Gastroesophageal sphincter (tissue), 4 donors: ENCODE data around the gene ROBO1. TPM values are rescaled to one million over a fixed set of nuclear protein-coding genes. Genes with fewer than 3 reads are reported as not detected.

ENCODE experiments used
- ATAC-seq: fragments of 150-250 bp; one replicate; pipeline ENCODE4 v1.9.1; 2016; ENCODE audit warnings: mild to moderate bottlenecking, moderate library complexity
- H3K27ac ChIP-seq, 4 donors: fragments of 200-600 bp; sonication (generic) in 3 of 4; 1 replicate in 3 of 4; 2 replicates in 1 of 4; pipeline ENCODE4 v1.5.1; 2016 to 2019
- H3K27me3 ChIP-seq: fragments of 200-600 bp; sonication (generic); one replicate; pipeline ENCODE4 v1.5.1; 2019
- H3K36me3 ChIP-seq, 2 donors: fragments of 200-600 bp; sonication (generic); one replicate each; pipeline ENCODE4 v1.5.1; 2019; ENCODE audit warnings: control low read depth in 1 of 2
- H3K4me1 ChIP-seq, 3 donors: fragments of 200-600 bp; sonication (generic); 1 replicate in 2 of 3; 2 replicates in 1 of 3; pipeline ENCODE4 v1.5.1; 2016 to 2019; ENCODE audit warnings: control low read depth in 2 of 3
- H3K4me3 ChIP-seq, 2 donors: fragments of 200-600 bp; sonication (generic); one replicate each; pipeline ENCODE4 v1.5.1; 2019; ENCODE audit warnings: mild to moderate bottlenecking in 1 of 2, moderate library complexity in 1 of 2
- H3K9me3 ChIP-seq, 3 donors: fragments of 200-600 bp; sonication (generic); one replicate each; pipeline ENCODE4 v1.5.1; 2017 to 2019; ENCODE audit warnings: control low read depth in 2 of 3
- CTCF ChIP-seq, 4 experiments: fragments of 200-600 bp in 2 of 4; fragments of 450-650 bp in 2 of 4; sonication (generic) in 1 of 4; IDR thresholded peaks; one replicate each; pipeline ENCODE4 v1.5.1; 2017 to 2019; ENCODE audit warnings: antibody characterized with exemption in 4 of 4, mild to moderate bottlenecking in 2 of 4, moderate library complexity in 2 of 4
- EP300 ChIP-seq: sonication (generic); formaldehyde crosslinking; IDR thresholded peaks from one replicate; pipeline ENCODE4 v1.6.1; 2017; ENCODE audit warnings: antibody characterized with exemption, mild to moderate bottlenecking
- POLR2A ChIP-seq, 2 donors: fragments of 450-650 bp; IDR thresholded peaks; one replicate each; pipeline ENCODE4 v1.6.1; 2017; ENCODE audit warnings: antibody characterized with exemption in 2 of 2, mild to moderate bottlenecking in 2 of 2, moderate library complexity in 1 of 2
- POLR2AphosphoS5 ChIP-seq: sonication (generic); formaldehyde crosslinking; IDR thresholded peaks from one replicate; pipeline ENCODE4 v1.6.1; 2017; ENCODE audit warnings: antibody characterized with exemption
- WGBS, 2 donors: methylation state at CpG; one replicate each; pipeline ENCODE4 v1.1.5; 2018; ENCODE audit warnings: low coverage in 1 of 2; 5-methylcytosine and 5-hydroxymethylcytosine counted together
- small RNA-seq, 4 donors: library from RNA; depleted of rRNA; stranded (forward); fragments of <200 nt; gene quantifications; one replicate each; pipeline ENCODE3, GENCODE V24; 2016
- total RNA-seq, 4 donors: library from RNA; depleted of rRNA; stranded (reverse); fragments of >200 nt; gene quantifications; one replicate each; pipeline ENCODE4 v1.1.0, GENCODE V29; 2016

ROBO1 gene
- total RNA-seq, 4 donors from 2014 or later: 9.7 to 15.3 (median 12.9) TPM

GRCh38 chr3:78569804-78570203, 1198.0 kb downstream of the ROBO1 start:
- 20 to 43% methylated on average over 2 to 6 of the region's 6 CpGs for WGBS, 2 donors
- Histone ChIP-seq H3K9me3 (no peaks in the 10 kb centered on the region), H3K4me1 (no peaks in the 10 kb centered on the region), H3K4me3 (no peak overlapping the region), H3K27ac (no peak overlapping the region), H3K36me3 (no peaks in the 10 kb centered on the region), H3K27me3 (no peaks in the 10 kb centered on the region)
- no peak for ATAC-seq
- TF ChIP-seq POLR2A (IDR thresholded peaks at IDR 0.05): no peak
- no peak for TF ChIP-seq EP300
- no peak for TF ChIP-seq POLR2AphosphoS5
- no peak for TF ChIP-seq CTCF (IDR thresholded peaks at IDR 0.05)

GRCh38 chr3:78565712-78566111, 1202.1 kb downstream of the ROBO1 start:
- no peak overlapping the region for H3K27ac ChIP-seq
- TF ChIP-seq CTCF (IDR thresholded peaks at IDR 0.05) (no peak), POLR2AphosphoS5 (no peak), POLR2A (IDR thresholded peaks at IDR 0.05) (no peak), EP300 (no peak)
- H3K4me3 ChIP-seq: no peak overlapping the region
- no peaks in the 10 kb centered on the region for H3K9me3 ChIP-seq
- no peaks in the 10 kb centered on the region for H3K36me3 ChIP-seq
- no peaks in the 10 kb centered on the region for H3K4me1 ChIP-seq
- ATAC-seq: no peak
- 100% methylated on average over 1 of the region's 1 CpG for WGBS, 2 donors
- no peaks in the 10 kb centered on the region for H3K27me3 ChIP-seq

GRCh38 chr3:78562328-78562727, 1205.5 kb downstream of the ROBO1 start:
- WGBS, 2 donors: 56% methylated on average over 1 of the region's 1 CpG; no CpG with 5 or more reads in 1 of the 2 donors
- TF ChIP-seq POLR2A (IDR thresholded peaks at IDR 0.05) (no peak), POLR2AphosphoS5 (no peak), EP300 (no peak), CTCF (IDR thresholded peaks at IDR 0.05) (no peak)

More at GRCh38 chr3:78562328-78562727, 1205.5 kb downstream of the ROBO1 start:
- H3K4me1 ChIP-seq: no peaks in the 10 kb centered on the region
- no peak overlapping the region for H3K27ac ChIP-seq
- H3K36me3 ChIP-seq: no peaks in the 10 kb centered on the region
- no peaks in the 10 kb centered on the region for H3K9me3 ChIP-seq
- no peak overlapping the region for H3K4me3 ChIP-seq
- ATAC-seq: no peak
- H3K27me3 ChIP-seq: no peaks in the 10 kb centered on the region

Small RNAs within 50 kb of the gene (small RNA-seq; reads per million reads assigned to genes)
- 0 reads per million in 4 donors for gene MIR3923
- 0 reads per million in 4 donors for gene RN7SL751P
